Natural killer cell (primary cell): Measurements from ENCODE around the gene SNX3. TPM values are rescaled to one million over a fixed set of nuclear protein-coding genes. Genes with fewer than 3 reads are reported as not detected.
"Not testable (repeated sequence)": the region's sequence is repeated elsewhere in the genome, so short reads cannot be mapped to it uniquely, and the experiment has no call there.

Experiments
- ATAC-seq, 3 donors: fragments of 150-1000 bp in 2 of 3; fragments of 200-7000 bp in 1 of 3; cut with Tn5 transposase; 1 replicate in 1 of 3; 2 replicates in 2 of 3; pipeline ENCODE4 v1.10.0; 2021; ENCODE audit warnings: mild to moderate bottlenecking in 2 of 3, moderate library complexity in 2 of 3
- DNase-seq, 2 donors: peaks; one replicate each; pipeline versions ENCODE4 v3.0.0 to v3.0.0-alpha.2; 2013 to 2021; ENCODE audit warnings: mixed read lengths in 1 of 2
- H3K27ac ChIP-seq: one replicate; pipeline ENCODE4 v1.5.1; 2013; ENCODE audit warnings: mild to moderate bottlenecking, low read length
- H3K27me3 ChIP-seq: one replicate; pipeline ENCODE4 v1.6.1; 2013; ENCODE audit warnings: low read length; ENCODE audit not compliant: control insufficient read depth, insufficient read depth
- H3K36me3 ChIP-seq: one replicate; pipeline ENCODE4 v1.6.1; 2013; ENCODE audit warnings: low read length; ENCODE audit not compliant: control insufficient read depth, insufficient read depth
- H3K4me1 ChIP-seq: one replicate; pipeline ENCODE4 v1.6.1; 2013; ENCODE audit warnings: low read length; ENCODE audit not compliant: control insufficient read depth, insufficient read depth
- H3K4me3 ChIP-seq: one replicate; pipeline ENCODE4 v1.5.1; 2013; ENCODE audit warnings: low read length
- H3K9me3 ChIP-seq: one replicate; pipeline ENCODE4 v1.6.1; 2013; ENCODE audit warnings: low read length; ENCODE audit not compliant: control insufficient read depth, insufficient read depth
- H3K27ac Mint-ChIP-seq, 2 donors: one replicate each; pipeline ENCODE4 v1.8.0; 2022; ENCODE audit warnings: mild to moderate bottlenecking in 2 of 2, mixed read lengths in 2 of 2, moderate library complexity in 1 of 2
- H3K27me3 Mint-ChIP-seq, 2 donors: one replicate each; pipeline ENCODE4 v1.8.0; 2022; ENCODE audit warnings: low read depth in 2 of 2, mixed read lengths in 2 of 2
- H3K36me3 Mint-ChIP-seq: one replicate; pipeline ENCODE4 v1.8.0; 2022; ENCODE audit warnings: mixed read lengths
- H3K4me1 Mint-ChIP-seq, 2 donors: one replicate each; pipeline ENCODE4 v1.8.0; 2022; ENCODE audit warnings: mixed read lengths in 2 of 2
- H3K4me3 Mint-ChIP-seq: one replicate; pipeline ENCODE4 v1.8.0; 2022; ENCODE audit warnings: mild to moderate bottlenecking, moderate library complexity, mixed read lengths
- H3K9me3 Mint-ChIP-seq, 2 donors: one replicate each; pipeline ENCODE4 v1.8.0; 2022; ENCODE audit warnings: mixed read lengths in 2 of 2
- WGBS: methylation state at CpG from one replicate; pipeline ENCODE4 v1.1.7; 2013; ENCODE audit warnings: missing lambda C conversion rate; ENCODE audit not compliant: insufficient coverage; 5-methylcytosine and 5-hydroxymethylcytosine counted together
- intact Hi-C: fragments of 100-400 bp; cut with micrococcal nuclease; formaldehyde crosslinking; loops from one replicate; pipeline ENCODE4 v1.14.2; 2022
- total RNA-seq, 4 donors: library from RNA; stranded (reverse); fragments of 120-200 nt in 1 of 4; gene quantifications; one replicate each; pipeline versions ENCODE4 v1.2.3 to v1.2.4, GENCODE V29; 2013 to 2022
- TF ChIP-seq, protein P1 (sequence below): fragments of 200-600 bp; IDR thresholded peaks from one replicate; pipeline ENCODE4 v1.8.0; 2022; ENCODE audit warnings: antibody characterized with exemption

Gene SNX3
- 10 to 100 TPM; 59.7 to 71.6 (median 70.6) TPM for total RNA-seq
- 130 TPM for total RNA-seq (2013)

DNA sequence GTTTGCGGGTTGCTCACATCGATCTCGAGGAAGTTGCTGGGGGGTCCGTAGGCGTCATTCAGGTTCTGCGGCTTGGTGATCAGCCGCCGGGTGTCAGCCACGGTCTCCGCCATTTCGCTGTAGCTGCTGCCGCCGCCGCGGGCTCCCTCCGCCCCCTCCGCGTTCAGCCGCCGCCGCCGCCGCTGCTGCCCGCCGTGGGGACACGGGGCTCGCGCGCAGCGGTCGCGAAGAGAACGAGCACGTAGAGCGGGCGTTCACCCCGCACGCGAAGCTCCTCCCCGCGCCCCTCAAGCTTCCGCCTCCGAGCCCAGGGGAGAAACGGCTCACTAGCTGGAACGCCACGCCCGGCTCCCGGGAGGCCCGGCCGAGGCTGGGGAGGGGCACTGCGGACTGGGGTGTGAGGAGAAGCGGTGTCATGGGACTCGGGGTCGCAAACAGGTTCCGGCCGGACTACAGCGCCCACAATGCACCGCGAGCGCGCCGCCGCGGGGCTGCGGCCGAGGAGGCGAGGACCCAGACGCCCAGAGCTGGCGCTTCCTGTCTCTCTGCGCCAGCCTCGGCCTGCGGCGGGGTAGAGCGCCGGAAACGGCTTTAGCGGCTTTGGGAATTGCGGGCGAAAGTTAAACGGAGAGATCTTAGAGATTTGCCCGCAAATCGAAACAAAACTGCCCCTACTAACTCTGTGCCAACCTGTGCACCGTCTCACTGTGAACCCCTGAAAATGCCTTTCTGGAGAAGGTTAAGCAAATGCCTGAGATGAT lies at the start of gene SNX3:
TSS of gene SNX3 (minus strand) at position 232 of the 761 bp plus-strand sequence. CDS start at position 113, 119 bp downstream.
- DNase-seq, result peak; percentile 91 to 93
- under 1% methylated on average over 83 of the region's 83 CpGs for whole genome bisulfite sequencing

DNA sequence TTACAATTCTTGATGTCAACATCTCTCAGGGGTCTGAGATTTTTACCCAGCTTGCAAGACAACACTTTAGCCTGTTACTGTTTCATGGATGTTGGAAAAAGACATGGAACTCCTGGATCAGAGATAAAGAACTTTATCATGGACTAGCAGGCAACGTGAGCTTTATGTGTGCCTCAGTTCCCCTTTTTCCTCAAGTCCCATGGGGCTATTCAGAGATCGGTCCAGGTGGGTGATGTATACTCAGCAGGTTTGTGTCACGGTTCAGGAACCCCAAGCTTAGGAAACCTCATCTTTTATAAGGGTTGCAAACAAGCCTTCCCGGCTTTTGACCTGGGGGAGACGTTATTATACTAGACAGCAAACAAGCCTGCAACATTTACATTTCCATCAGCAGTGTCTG lies 49.0 kb upstream of the SNX3 start:
- DNase-seq (no peak), ATAC-seq (no peak)
- Mint-ChIP-seq H3K4me1 (no peaks in the 10 kb centered on the region), H3K9me3 (no peaks in the 10 kb centered on the region), H3K27ac (no peak overlapping the region), H3K4me3 (no peak overlapping the region), H3K36me3 (no peaks in the 10 kb centered on the region), H3K27me3 (no peaks in the 10 kb centered on the region)
- TF ChIP-seq, protein P1, sequence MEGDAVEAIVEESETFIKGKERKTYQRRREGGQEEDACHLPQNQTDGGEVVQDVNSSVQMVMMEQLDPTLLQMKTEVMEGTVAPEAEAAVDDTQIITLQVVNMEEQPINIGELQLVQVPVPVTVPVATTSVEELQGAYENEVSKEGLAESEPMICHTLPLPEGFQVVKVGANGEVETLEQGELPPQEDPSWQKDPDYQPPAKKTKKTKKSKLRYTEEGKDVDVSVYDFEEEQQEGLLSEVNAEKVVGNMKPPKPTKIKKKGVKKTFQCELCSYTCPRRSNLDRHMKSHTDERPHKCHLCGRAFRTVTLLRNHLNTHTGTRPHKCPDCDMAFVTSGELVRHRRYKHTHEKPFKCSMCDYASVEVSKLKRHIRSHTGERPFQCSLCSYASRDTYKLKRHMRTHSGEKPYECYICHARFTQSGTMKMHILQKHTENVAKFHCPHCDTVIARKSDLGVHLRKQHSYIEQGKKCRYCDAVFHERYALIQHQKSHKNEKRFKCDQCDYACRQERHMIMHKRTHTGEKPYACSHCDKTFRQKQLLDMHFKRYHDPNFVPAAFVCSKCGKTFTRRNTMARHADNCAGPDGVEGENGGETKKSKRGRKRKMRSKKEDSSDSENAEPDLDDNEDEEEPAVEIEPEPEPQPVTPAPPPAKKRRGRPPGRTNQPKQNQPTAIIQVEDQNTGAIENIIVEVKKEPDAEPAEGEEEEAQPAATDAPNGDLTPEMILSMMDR, result no peak
- Histone ChIP-seq H3K27me3 (no peaks in the 10 kb centered on the region), H3K36me3 (no peaks in the 10 kb centered on the region), H3K27ac (no peak overlapping the region), H3K4me1 (no peaks in the 10 kb centered on the region), H3K9me3 (no peaks in the 10 kb centered on the region), H3K4me3 (no peak overlapping the region)
- 93% methylated on average over 5 of the region's 5 CpGs for WGBS
- intact Hi-C loops, result no loop called here

More for the DNA sequence above, at the start of gene SNX3:
- H3K36me3 Mint-ChIP-seq, result no peaks in the 10 kb centered on the region
- peaks cover 16 to 34% of the 10 kb centered on the region in 2 donors for H3K4me1 Mint-ChIP-seq
- Histone ChIP-seq H3K4me1 (peaks cover 23% of the 10 kb centered on the region), H3K9me3 (no peaks in the 10 kb centered on the region), H3K27me3 (no peaks in the 10 kb centered on the region), H3K27ac (peak within 1 kb of the TSS; percentile 98), H3K36me3 (no peaks in the 10 kb centered on the region), H3K4me3 (peak within 1 kb of the TSS; percentile 89)
- no peaks in the 10 kb centered on the region for H3K27me3 Mint-ChIP-seq
- ATAC-seq, result peak; percentile 83 to 95 (median 86)
- no peaks in the 10 kb centered on the region for H3K9me3 Mint-ChIP-seq
- TF ChIP-seq, protein P1, result no peak
- H3K27ac Mint-ChIP-seq, result peak within 1 kb of the TSS; percentile 95 to 96
- intact Hi-C loops, result loop anchor here (1.0 to 10.0 kb wide), 5 partner anchors 33 to 1121 kb away; partner anchors contain the start of genes CD164, CEP57L1, OSTM1 and SESN1
- peak within 1 kb of the TSS; percentile 93 for H3K4me3 Mint-ChIP-seq

DNA sequence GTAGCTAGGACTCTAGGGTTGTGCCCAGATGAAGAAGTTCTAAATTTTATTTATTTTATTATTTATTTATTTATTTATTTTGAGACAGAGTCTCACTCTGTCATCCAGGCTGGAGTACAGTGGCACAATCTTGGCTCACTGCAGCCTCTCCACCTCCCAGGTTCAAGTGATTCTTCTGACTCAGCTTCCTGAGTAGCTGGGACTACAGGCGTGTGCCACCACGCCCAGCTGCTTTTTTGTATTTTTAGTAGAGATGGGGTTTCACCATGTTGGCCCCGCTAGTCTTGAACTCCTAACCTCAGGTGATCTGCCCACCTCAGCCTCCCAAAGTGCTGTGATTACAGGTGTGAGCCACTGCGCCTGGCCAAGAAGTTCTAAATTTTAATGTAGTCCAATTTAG lies 47.8 kb upstream of the SNX3 start:
- 61% methylated on average over 4 of the region's 4 CpGs for WGBS
- H3K4me3 ChIP-seq, H3K27ac ChIP-seq, H3K36me3 Mint-ChIP-seq, H3K9me3 Mint-ChIP-seq, intact Hi-C loops, H3K9me3 ChIP-seq, H3K4me1 ChIP-seq, H3K27me3 Mint-ChIP-seq, H3K27ac Mint-ChIP-seq, DNase-seq, H3K4me1 Mint-ChIP-seq, ATAC-seq, H3K4me3 Mint-ChIP-seq, H3K27me3 ChIP-seq, H3K36me3 ChIP-seq: not testable (repeated sequence)

DNA sequence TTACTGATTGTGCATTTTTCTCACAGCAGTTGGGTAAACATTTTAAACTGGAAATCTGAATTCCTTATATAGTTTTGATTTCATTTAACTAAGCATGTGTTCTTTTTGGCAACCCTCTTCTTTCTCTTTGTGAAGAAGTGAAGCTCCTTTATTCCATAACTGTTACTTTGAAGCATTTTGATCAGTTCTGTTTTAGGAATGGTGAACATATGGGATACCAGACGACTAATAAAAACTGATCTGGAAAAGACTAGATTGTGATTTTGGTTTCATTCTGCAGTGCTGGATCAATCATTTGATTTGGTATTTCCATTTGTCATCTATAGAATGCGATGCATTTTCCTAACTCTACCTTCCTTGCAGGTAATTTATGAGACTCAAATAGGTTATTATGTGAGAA lies 43.8 kb upstream of the SNX3 start:
- no peaks in the 10 kb centered on the region for H3K27me3 Mint-ChIP-seq
- ATAC-seq (no peak), DNase-seq (no peak)
- Histone ChIP-seq H3K36me3 (no peaks in the 10 kb centered on the region), H3K27ac (no peak overlapping the region), H3K9me3 (no peaks in the 10 kb centered on the region), H3K27me3 (no peaks in the 10 kb centered on the region), H3K4me1 (no peaks in the 10 kb centered on the region), H3K4me3 (no peak overlapping the region)
- WGBS, result 100% methylated on average over 1 of the region's 2 CpGs
- intact Hi-C loops, result no loop called here
- H3K27ac Mint-ChIP-seq, result no peak overlapping the region
- H3K4me1 Mint-ChIP-seq, result peaks cover 0 to 5% of the 10 kb centered on the region in 2 donors
- no peaks in the 10 kb centered on the region for H3K9me3 Mint-ChIP-seq
- TF ChIP-seq, protein P1, result no peak
- H3K4me3 Mint-ChIP-seq, result no peak overlapping the region
- no peaks in the 10 kb centered on the region for H3K36me3 Mint-ChIP-seq
